H9 (cell line): ENCODE results near the gene DAB1. TPM values are rescaled to one million over a fixed set of nuclear protein-coding genes. Genes with fewer than 3 reads are reported as not detected.

Experiments used
- DNase-seq: peaks from one replicate; pipeline ENCODE4 v3.0.0-alpha.2; 2017
- H2AFZ ChIP-seq: one replicate; pipeline ENCODE4 v1.6.1; 2013; ENCODE audit warnings: mild to moderate bottlenecking, low read length, control low read depth, moderate library complexity
- H2AK5ac ChIP-seq: 2 replicates; pipeline ENCODE4 v1.6.1; 2013; ENCODE audit warnings: low read length, control low read depth, mixed read lengths; ENCODE audit not compliant: insufficient read length
- H2BK120ac ChIP-seq: one replicate; pipeline ENCODE4 v1.6.1; 2013; ENCODE audit warnings: low read depth, mild to moderate bottlenecking, low read length, control low read depth, inconsistent platforms; ENCODE audit not compliant: poor library complexity, severe bottlenecking
- H2BK12ac ChIP-seq: 2 replicates; pipeline ENCODE4 v1.6.1; 2013; ENCODE audit warnings: low read length, control low read depth, mixed read lengths, low read depth; ENCODE audit not compliant: insufficient read length
- H2BK15ac ChIP-seq: 2 replicates; pipeline ENCODE4 v1.6.1; 2013; ENCODE audit warnings: low read depth, low read length, control low read depth
- H2BK20ac ChIP-seq: one replicate; pipeline ENCODE4 v1.6.1; 2013; ENCODE audit warnings: low read depth, mild to moderate bottlenecking, low read length, control low read depth, inconsistent platforms; ENCODE audit not compliant: poor library complexity, severe bottlenecking
- H2BK5ac ChIP-seq: 2 replicates; pipeline ENCODE4 v1.6.1; 2013; ENCODE audit warnings: low read length, control low read depth, mixed read lengths; ENCODE audit not compliant: insufficient read length
- H3K14ac ChIP-seq: 2 replicates; pipeline ENCODE4 v1.6.1; 2013; ENCODE audit warnings: low read length, control low read depth; ENCODE audit not compliant: insufficient read depth
- H3K18ac ChIP-seq: 2 replicates; pipeline ENCODE4 v1.6.1; 2013; ENCODE audit warnings: low read depth, mild to moderate bottlenecking, mixed read lengths, low read length, control low read depth; ENCODE audit not compliant: insufficient read length
- H3K23ac ChIP-seq: 2 replicates; pipeline ENCODE4 v1.6.1; 2013; ENCODE audit warnings: low read length, control low read depth, mixed read lengths, low read depth; ENCODE audit not compliant: insufficient read length
- H3K23me2 ChIP-seq: 2 replicates; pipeline ENCODE4 v1.6.1; 2013; ENCODE audit warnings: low read depth, mild to moderate bottlenecking, mixed read lengths, low read length, control low read depth; ENCODE audit not compliant: insufficient read length, poor library complexity, severe bottlenecking
- H3K27ac ChIP-seq: 2 replicates; pipeline ENCODE4 v1.5.1; 2013; ENCODE audit warnings: low read length, control low read depth, mixed read lengths, low read depth; ENCODE audit not compliant: insufficient read length
- H3K27me3 ChIP-seq: 2 replicates; pipeline ENCODE4 v1.6.1; 2013; ENCODE audit warnings: low read length, control low read depth, inconsistent platforms; ENCODE audit not compliant: insufficient read depth
- H3K4ac ChIP-seq: 2 replicates; pipeline ENCODE4 v1.6.1; 2013; ENCODE audit warnings: low read depth, mild to moderate bottlenecking, control low read depth, inconsistent platforms, low read length, moderate library complexity
- H3K4me1 ChIP-seq: 2 replicates; pipeline ENCODE4 v1.6.1; 2013; ENCODE audit warnings: low read length, control low read depth, inconsistent platforms; ENCODE audit not compliant: insufficient read depth
- H3K4me2 ChIP-seq: 2 replicates; pipeline ENCODE4 v1.6.1; 2013; ENCODE audit warnings: low read length, control low read depth, mixed read lengths; ENCODE audit not compliant: insufficient read length, insufficient read depth
- H3K56ac ChIP-seq: 2 replicates; pipeline ENCODE4 v1.6.1; 2013; ENCODE audit warnings: low read depth, mild to moderate bottlenecking, mixed read lengths, low read length, control low read depth; ENCODE audit not compliant: insufficient read length
- H3K79me1 ChIP-seq: 2 replicates; pipeline ENCODE4 v1.6.1; 2013; ENCODE audit warnings: low read depth, mild to moderate bottlenecking, moderate library complexity, low read length, control low read depth, inconsistent platforms; ENCODE audit not compliant: insufficient read depth, poor library complexity, severe bottlenecking
- H3K79me2 ChIP-seq: 2 replicates; pipeline ENCODE4 v1.6.1; 2013; ENCODE audit warnings: low read length, control low read depth, inconsistent platforms; ENCODE audit not compliant: insufficient read depth
- H3K9ac ChIP-seq: 2 replicates; pipeline ENCODE4 v1.6.1; 2013; ENCODE audit warnings: low read length, control low read depth, mixed read lengths; ENCODE audit not compliant: insufficient read length; ENCODE audit errors: extremely low read depth
- H3K9me3 ChIP-seq: one replicate; pipeline ENCODE4 v1.6.1; 2013; ENCODE audit warnings: low read depth, low read length, inconsistent platforms; ENCODE audit not compliant: control insufficient read depth
- H3T11ph ChIP-seq: one replicate; pipeline ENCODE4 v1.6.1; 2013; ENCODE audit warnings: mild to moderate bottlenecking, low read length, control low read depth, inconsistent platforms
- H4K20me1 ChIP-seq: one replicate; pipeline ENCODE4 v1.6.1; 2013; ENCODE audit not compliant: control insufficient read depth, insufficient read length, insufficient read depth
- H4K5ac ChIP-seq: 2 replicates; pipeline ENCODE4 v1.6.1; 2013; ENCODE audit warnings: low read depth, mild to moderate bottlenecking, mixed read lengths, low read length, control low read depth; ENCODE audit not compliant: insufficient read length
- H4K8ac ChIP-seq: replicated peaks from 2 replicates; pipeline ENCODE4 v1.6.1; 2013; ENCODE audit warnings: low read length, control low read depth, mixed read lengths, low read depth; ENCODE audit not compliant: insufficient read length
- H4K91ac ChIP-seq: 2 replicates; pipeline ENCODE4 v1.6.1; 2013; ENCODE audit warnings: low read depth, mild to moderate bottlenecking, moderate library complexity, mixed read lengths, low read length, control low read depth; ENCODE audit not compliant: insufficient read length
- H3K27ac Mint-ChIP-seq, 3 experiments: 2 replicates in 2 of 3; 3 replicates in 1 of 3; pipeline ENCODE4 v1.8.0; 2020 to 2021; ENCODE audit warnings: mixed read lengths in 3 of 3, mild to moderate bottlenecking in 1 of 3, moderate library complexity in 1 of 3
- H3K27me3 Mint-ChIP-seq: 2 replicates; pipeline ENCODE4 v1.8.0; 2021; ENCODE audit warnings: low read depth, mild to moderate bottlenecking, moderate library complexity, mixed read lengths
- H3K36me3 Mint-ChIP-seq, 3 experiments: 2 replicates in 2 of 3; 3 replicates in 1 of 3; pipeline ENCODE4 v1.8.0; 2020 to 2021; ENCODE audit warnings: low read depth in 3 of 3, mixed read lengths in 3 of 3; ENCODE audit not compliant: insufficient read depth in 1 of 3
- H3K4me1 Mint-ChIP-seq, 2 experiments: 2 replicates each; pipeline ENCODE4 v1.8.0; 2020; ENCODE audit warnings: mixed read lengths in 2 of 2
- H3K4me3 Mint-ChIP-seq, 2 experiments: 2 replicates in 1 of 2; 3 replicates in 1 of 2; pipeline ENCODE4 v1.8.0; 2020 to 2021; ENCODE audit warnings: mild to moderate bottlenecking in 2 of 2, mixed read lengths in 2 of 2, moderate library complexity in 1 of 2
- H3K9me3 Mint-ChIP-seq, 2 experiments: 2 replicates in 1 of 2; 3 replicates in 1 of 2; pipeline ENCODE4 v1.8.0; 2020; ENCODE audit warnings: mild to moderate bottlenecking in 2 of 2, mixed read lengths in 2 of 2, moderate library complexity in 1 of 2
- WGBS: extraction: QIAGEN DNeasy Blood & Tissue Kit; methylation state at CpG from one replicate; pipeline ENCODE4 v1.1.7; 2013; ENCODE audit warnings: missing lambda C conversion rate, low lambda C conversion rate, mixed read lengths; ENCODE audit not compliant: insufficient read length; ENCODE audit errors: extremely low coverage; 5-methylcytosine and 5-hydroxymethylcytosine counted together
- total RNA-seq: library from RNA; stranded (reverse); gene quantifications from 2 replicates; pipeline ENCODE4 v1.2.1, GENCODE V29; 2021
- TF ChIP-seq, protein P1 (sequence below): fragments of 200-600 bp; sonication (generic); conservative IDR thresholded peaks from 3 replicates; pipeline ENCODE4 v1.8.0; 2021; ENCODE audit warnings: antibody characterized with exemption, mild to moderate bottlenecking

DAB1 gene
- total RNA-seq, 1 experiment from 2014 or later = 9.3 TPM

DNA sequence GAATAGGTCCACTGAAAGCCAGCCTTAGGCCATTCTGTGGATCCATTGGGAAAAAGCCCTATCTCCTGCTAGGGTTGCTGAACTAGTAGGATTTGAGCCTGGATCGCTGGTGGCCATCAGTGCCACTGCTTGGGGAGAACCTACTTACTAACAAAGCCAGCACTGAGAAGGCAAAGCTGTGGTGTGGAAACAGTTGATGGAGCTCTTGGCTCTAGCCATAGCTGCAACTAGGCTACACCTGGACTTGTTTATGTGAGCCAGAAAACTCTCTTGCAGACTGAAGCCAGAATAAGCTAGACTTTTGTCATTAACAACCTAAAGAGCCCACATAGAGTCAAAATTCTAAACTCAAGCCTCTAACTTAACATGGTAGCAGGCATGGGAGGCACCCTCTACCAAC is 20.7 kb downstream of the DAB1 start:
- Histone ChIP-seq H4K20me1 (no peaks in the 10 kb centered on the region), H3K4ac (no peak overlapping the region), H4K91ac (no peak overlapping the region), H3K79me1 (no peaks in the 10 kb centered on the region), H3K27ac (no peak overlapping the region), H2BK20ac (no peak overlapping the region), H3K56ac (no peak overlapping the region), H3K27me3 (no peaks in the 10 kb centered on the region), H4K8ac (no peak overlapping the region), H2BK5ac (no peak overlapping the region), H2BK120ac (no peak overlapping the region), H3T11ph (no peak overlapping the region), H3K4me2 (no peak overlapping the region), H3K9me3 (no peaks in the 10 kb centered on the region), H3K23me2 (no peaks in the 10 kb centered on the region), H4K5ac (no peak overlapping the region), H2BK12ac (no peak overlapping the region), H2AK5ac (no peak overlapping the region), H3K4me1 (peaks cover 3% of the 10 kb centered on the region; the same call in 1 of the 2 replicates), H3K79me2 (peaks cover 6% of the 10 kb centered on the region), H2AFZ (no peak overlapping the region), H2BK15ac (no peak overlapping the region), H3K23ac (no peak overlapping the region), H3K14ac (no peak overlapping the region), H3K9ac (no peak overlapping the region), H3K18ac (no peak overlapping the region)
- H3K9me3 Mint-ChIP-seq = no peaks in the 10 kb centered on the region
- H3K27me3 Mint-ChIP-seq = no peaks in the 10 kb centered on the region
- no peak overlapping the region for H3K4me3 Mint-ChIP-seq
- H3K36me3 Mint-ChIP-seq = no peaks in the 10 kb centered on the region
- DNase-seq = no peak
- H3K27ac Mint-ChIP-seq = no peak overlapping the region
- TF ChIP-seq, protein P1, sequence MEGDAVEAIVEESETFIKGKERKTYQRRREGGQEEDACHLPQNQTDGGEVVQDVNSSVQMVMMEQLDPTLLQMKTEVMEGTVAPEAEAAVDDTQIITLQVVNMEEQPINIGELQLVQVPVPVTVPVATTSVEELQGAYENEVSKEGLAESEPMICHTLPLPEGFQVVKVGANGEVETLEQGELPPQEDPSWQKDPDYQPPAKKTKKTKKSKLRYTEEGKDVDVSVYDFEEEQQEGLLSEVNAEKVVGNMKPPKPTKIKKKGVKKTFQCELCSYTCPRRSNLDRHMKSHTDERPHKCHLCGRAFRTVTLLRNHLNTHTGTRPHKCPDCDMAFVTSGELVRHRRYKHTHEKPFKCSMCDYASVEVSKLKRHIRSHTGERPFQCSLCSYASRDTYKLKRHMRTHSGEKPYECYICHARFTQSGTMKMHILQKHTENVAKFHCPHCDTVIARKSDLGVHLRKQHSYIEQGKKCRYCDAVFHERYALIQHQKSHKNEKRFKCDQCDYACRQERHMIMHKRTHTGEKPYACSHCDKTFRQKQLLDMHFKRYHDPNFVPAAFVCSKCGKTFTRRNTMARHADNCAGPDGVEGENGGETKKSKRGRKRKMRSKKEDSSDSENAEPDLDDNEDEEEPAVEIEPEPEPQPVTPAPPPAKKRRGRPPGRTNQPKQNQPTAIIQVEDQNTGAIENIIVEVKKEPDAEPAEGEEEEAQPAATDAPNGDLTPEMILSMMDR = no peak
- H3K4me1 Mint-ChIP-seq = peaks cover 17 to 19% of the 10 kb centered on the region in 2 experiments
- WGBS = no CpG with 5 or more reads among the region's 1 CpG
